Measurements from ENCODE around the gene ZBTB20.

Gene ZBTB20

DNA sequence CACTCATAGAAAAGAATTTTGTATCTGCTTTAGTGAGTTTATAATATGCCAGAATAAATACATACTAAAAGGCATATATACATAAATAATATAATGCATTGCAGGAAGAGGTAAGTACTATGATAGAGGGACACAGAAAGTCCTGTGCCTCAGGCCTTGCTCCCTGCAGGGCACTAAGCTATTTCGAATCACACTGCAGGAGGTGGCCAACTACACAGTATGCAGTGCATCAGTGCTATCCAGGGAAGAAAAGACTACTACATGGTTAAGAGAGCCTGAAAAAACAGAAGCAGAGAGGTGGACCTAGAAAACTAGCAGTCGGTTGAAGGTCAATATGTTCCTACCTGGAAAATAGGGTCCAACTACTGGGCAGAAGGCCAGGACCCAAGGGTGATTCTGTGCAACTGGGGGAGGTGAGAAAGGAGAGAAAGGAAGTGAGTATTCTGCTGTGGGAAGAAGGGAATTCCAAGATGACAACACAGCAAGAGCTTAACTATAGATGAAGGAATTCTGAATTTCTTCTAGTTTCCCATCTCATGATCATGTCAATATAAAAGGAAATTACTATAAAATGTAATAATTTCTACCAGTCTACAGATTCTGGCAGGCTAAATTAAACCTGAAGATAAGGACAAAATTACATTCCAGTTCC, 218.0 kb downstream of the ZBTB20 start:
- DNase-seq (ENCODE audit: low read depth in 3 of 3), result no peak

DNA sequence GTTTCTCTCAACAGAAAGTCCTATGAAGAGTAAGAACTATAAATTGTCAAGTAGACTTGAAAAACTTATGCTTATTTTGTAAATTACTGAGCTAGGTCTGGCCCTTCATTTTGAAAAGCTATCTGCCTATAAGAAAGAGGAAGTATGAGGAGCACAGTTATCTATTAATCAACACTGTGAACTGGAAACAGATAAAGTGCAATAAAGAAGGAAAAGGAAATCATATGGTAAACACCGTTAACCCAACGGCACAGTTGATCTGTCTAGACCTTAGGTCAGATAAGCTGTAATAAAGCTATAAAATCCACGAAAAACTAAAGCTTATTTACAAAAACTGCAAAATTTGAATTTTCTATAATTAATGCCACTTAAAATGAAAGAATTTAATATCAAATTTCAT, 242.5 kb downstream of the ZBTB20 start:
- no peak for DNase-seq (ENCODE audit: low read depth in 3 of 3)

DNA sequence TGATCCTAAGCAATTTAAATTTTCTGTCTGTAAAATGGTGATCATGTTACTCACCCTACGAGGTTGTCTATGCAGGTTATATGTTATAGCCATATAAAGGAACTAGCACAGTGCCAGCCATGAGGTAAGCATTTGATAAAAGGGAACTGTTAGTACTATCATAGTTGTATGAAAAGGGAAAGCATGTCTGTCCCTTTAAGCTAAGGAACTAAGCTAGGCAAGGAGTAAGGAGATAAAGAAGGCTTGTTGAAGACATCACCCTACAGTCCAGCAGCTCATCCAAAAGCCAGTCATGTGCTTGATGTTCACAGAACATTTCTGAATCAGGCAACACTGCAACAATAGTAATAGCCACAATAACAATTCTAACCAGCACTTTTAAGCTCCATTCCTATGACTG, 243.9 kb downstream of the ZBTB20 start:
- DNase-seq (ENCODE audit: low read depth in 3 of 3), result no peak

DNA sequence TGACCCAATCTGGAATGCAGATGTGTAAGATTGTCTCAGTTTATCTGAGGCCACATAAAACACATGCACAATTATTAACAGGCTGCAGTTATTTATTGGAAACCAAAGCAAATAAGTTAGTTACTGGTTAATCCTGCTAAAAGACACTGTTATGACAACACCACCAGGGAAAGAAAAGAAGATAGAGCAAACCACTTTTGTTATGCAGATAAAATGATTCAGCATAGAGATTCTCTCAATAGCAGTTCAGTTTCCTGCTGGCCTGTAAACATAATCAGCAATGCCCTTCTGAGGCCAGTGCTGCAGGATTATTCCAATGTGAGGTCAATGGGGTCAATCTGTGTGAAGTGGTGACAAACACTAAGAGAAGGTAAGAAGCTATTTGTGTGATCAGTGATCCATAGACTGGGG, 244.4 kb downstream of the ZBTB20 start:
- no peak for DNase-seq (ENCODE audit: low read depth in 3 of 3)

DNA sequence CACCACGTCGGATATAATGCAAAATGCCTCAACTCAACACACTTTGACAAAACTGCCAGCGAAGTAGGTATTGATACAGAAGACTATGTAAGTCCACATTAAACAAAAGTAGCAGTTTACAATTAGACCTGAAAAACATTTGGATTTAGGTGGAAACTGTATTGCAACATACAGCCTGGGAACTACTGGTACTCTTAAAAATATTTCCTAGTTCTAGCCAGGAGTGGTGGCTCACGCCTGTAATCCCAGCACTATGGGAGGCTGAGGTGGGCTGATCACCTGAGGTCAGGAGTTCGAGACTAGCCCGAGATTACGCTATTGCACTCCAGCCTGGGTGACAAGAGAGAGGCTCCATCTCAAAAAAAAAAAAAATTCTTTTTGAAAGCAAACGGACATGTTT, 246.2 kb downstream of the ZBTB20 start:
- no peak for DNase-seq (ENCODE audit: low read depth in 3 of 3)

DNA sequence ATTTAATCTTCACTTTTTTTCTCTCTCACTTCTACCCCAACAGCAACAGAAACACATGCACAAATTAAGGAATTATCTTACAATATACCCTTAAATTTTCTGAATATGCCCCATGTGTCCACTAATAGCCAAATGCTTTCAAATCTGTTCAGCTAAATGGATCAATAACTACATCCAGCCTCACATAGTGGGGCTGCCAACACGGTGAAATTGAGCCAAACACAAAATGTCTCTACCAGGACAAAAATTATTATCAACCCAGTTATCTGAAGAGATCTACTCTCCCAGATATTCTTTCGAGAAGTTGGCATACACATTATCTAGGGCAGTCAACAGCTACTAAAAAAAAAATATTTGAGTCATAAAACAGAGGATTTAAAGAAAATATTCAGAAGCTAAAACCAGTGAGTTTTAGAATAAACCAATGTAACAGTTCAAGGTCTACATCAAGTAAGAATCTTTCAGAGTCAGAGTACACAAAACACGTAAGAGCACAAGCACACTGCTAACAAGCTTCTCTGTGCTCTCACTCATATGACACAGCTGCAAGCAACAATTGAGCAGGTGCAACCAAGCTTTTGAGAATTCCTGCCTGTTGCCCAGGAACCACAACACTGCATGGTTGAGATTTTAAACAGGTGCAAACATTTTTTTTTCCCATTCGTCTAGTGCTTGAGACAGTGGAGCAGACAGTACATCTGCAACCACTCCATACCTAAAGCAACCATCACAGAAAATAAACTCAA, 247.7 kb downstream of the ZBTB20 start:
- no peak for DNase-seq (ENCODE audit: low read depth in 3 of 3)

DNA sequence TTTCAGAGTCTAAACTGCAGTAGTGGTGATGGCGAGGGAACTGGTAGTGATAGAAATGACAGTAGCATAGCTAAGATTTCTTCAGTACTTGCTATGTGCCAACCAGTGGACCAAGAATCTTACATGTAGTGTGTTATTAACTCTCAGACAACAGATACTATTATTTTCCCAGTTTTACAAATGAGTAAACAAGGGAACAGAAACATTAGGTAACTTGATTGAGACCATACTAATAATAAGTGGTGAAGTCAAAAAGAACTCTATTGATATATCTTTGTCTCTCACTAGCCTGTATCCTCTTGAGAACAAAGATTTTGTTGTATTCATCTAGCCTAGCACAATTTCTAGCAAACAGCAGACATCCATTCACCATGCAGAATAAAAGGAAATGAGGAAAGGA, 250.1 kb downstream of the ZBTB20 start:
- no peak for DNase-seq (ENCODE audit: low read depth in 3 of 3)

DNA sequence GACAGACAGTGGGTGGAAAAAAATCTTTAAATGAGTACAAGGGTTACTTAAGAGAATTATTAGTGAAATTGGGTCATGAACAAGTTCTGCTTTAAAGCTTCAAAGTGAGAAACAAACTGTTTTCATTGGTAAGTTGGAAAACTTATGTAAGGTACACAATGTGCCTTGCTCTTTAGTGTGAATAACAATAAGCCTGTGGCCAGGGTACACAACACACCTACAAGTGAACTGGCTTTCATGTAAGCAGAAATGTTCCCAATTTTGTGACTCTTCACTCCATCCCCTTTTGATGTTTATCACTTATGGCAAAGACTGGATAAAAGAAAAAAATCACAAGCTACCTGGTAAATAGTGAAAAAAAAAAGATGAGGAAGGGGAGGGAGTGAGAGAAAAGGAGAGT, 253.7 kb downstream of the ZBTB20 start:
- DNase-seq (ENCODE audit: low read depth in 3 of 3), result no peak

DNA sequence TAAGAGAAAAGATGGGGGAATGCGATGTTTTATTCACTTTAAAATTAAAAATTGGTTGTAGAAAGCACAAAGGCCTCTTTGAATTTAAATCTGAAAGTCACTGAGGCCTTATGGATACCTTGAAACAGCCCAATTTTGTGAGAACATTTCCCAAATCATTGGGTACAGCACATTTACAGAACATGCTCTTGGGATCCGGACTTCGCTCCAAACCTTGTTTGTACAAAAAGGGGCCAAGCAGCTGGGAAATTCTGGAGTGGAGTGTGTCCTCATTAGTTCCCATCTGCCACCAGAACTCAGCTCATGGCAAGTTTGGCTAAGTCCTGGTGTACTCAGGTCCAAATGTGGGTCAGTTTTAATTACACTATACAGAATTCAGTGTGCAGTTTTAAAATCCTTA, 254.2 kb downstream of the ZBTB20 start:
- DNase-seq (ENCODE audit: low read depth in 3 of 3), result no peak

DNA sequence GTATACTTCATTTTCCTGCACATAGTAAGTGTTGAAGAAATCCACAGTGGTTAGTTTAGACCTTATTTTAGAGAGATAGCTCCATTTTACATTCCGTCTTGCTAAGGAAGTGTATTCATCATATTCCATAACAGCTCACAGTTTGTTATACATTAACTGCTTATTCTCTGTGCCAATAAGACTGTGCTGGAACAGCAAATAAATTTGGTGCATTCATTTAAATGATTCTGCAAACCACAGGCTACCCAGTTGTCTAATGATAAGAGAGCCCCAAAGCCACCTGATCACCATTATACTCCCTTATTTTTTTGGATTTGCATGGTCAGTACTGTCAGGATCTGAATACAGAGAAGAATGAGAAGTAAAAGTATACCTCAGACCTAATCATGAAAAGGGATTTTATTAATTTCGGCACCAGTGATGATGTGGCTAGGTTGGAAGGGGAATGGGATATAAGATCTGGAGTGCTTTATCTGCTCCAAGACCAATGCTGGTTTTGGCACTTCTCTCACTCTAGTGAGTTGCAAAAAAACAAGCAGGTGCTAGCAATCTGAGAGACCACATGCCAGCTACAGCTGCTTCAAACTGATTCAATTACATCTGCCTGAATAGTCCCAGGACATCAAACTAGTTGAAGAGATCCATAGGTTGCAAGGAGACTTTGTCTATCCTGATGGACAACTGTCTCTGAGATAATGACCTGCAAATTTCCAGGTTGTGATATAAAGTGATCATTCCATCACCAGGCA, 254.8 kb downstream of the ZBTB20 start:
- no peak for DNase-seq (ENCODE audit: low read depth in 3 of 3)

DNA sequence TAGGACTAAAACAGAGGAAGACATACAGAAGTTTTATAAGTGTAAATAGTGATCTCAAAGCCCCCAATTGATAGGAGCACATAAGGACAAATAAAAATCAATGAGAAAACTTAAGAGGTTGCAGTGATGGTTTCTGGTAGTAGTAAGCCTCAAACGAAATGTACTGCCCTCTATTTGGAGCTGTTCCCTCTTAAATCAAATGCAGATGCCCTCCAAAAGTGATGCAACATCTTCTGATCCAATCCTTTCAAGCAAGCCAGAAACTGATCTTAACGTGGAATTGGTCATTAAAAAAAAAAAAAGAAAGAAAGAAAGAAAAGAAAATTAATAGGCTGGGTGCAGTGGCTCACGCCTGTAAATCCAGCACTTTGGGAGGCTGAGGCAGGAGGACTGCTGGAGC, 259.3 kb downstream of the ZBTB20 start:
- DNase-seq (ENCODE audit: low read depth in 3 of 3), result no peak

DNA sequence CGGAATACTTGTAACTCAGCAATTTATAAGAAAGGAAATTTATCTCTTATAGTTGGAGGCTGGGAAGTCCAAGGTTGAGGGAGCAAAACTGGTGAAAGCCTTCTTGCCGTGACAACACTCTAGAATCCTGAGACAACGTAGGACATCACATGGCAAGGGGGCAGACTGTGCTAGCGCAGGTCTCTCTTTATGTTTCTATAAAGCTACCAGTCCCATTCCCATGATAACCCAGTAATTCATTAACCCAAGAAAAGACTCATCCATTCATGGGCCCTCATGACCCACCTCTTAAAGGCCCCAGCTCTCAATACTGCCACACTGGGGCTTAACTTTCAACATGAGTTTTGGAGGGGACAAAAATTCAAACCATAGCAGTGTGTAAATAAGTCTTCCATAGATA, 260.2 kb downstream of the ZBTB20 start:
- DNase-seq (ENCODE audit: low read depth in 3 of 3), result no peak

DNA sequence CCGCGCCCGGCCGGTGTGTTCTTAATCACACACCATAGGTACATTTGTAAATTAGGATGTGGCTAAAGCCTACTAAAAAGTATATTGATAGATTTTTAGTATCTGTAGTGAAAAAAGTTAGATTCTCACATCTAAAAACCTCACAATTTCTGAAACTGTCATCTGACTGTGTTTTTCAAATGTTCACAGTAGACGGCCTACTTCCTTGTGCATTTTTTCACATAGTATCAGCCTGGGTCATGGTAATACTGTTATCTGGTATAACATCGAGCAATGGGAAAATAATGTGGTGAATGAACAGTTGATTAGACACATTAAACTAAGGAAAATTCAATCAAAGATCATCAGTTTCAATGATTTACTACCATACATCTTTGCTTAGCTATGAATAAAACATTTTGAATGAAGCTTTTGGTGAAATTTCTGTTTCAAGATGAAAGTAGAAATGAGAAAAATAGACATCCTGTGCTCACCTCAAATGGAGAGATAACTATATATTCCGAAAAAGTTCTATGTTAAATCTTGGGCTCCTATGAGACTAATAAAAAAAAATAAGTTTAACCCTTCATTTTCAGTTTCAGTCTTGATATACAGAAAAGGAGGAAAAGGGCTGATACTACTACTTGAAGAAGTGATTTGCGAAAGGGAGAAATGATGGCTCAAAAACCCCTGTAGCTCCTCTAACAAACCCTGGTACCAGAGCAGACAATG, 262.7 kb downstream of the ZBTB20 start:
- DNase-seq (ENCODE audit: low read depth in 3 of 3), result no peak

DNA sequence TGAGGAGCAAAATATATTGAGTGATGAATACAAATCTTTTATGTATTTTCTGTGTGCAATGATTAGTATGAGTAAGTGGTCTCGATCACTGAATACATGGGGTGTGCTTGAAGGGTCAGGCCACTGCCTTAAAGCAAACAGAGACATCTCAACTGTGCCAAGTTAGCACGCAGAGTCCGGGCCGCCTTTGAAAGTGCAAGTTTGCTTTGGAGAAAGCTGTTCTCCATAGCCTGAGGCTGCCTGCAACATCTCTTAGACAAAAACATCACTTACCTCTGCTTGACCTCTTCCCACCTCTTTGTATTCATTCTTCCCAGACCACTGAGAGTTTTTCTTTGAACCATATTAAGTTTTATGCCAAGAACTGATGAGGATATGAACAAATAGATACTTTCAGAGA, 267.0 kb downstream of the ZBTB20 start:
- no peak for DNase-seq (ENCODE audit: low read depth in 3 of 3)

DNA sequence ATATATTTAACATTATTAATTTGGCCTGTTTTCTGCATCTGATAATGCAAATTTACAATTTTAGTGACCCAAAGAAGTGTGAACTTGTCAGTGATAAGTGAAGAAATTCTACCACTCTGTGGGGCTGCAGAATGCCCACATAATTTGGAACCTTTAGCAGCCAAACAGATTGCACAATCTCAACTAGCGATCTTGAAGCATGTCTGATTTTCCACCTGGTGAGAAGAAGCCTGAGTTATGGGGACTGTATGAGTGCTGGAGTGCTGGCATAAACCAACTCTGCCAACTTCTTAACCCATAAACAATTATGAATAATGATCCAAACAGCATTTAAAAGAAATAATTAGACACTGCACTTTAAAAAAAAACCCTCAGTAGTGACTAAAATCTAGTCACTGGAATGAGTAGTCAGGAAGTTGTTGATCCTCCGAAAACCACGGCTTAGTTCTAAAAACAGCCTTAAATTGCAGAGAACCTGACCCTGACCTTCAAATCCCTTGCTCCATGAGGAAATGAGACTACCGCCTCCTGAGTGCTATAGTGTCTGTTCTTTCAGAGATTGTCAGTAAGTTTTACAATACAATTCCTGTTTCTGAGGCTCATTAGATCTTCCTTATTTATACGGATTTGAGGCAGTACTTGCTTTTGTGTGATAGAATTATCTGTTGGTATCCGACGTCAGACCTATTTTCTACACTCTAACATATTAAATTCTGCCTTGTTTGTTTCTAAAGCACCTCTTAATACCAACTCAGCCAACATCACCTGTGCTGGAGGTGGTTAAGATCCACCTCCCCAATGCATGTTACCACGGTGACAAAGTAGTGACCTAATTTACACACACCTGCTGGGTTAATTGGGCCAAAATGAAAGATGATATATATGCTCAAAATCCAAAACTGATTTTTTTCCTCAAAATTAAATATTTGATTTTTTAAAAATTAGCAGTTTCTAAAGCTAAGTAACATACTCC, 267.7 kb downstream of the ZBTB20 start:
- no peak for DNase-seq (ENCODE audit: low read depth in 3 of 3)

DNA sequence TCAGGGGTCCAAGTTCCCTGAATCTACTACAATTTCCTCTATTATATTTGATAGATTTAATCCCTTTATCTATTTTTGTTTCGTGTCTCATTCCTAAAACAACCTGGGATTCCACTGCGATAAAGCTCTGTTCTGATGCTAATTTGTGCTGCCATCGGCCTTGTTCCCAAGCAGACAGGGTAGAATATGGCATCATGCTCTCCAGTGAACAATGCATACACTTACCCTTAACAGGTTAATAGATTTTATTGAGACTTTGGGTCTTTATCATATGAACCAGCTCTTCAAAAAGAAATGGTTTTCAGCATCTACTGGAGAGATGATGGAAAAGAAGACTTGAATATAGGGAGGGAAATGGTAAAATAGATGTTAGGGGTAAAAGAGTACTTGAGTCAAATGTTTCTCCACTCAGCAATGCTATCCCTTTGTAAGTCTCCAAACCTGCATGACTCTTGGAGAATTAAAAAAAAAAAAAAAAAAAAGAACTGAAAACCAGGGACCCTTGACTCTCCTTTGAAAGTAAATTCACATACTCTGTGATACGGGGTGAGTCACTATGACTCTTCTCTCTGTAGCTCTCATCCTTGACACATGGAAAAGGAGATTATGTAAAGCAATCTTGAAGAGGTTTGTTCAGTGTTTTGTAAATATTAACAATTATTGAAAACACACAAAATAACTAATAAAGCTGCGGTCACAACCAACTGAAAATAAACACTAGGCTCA, 268.8 kb downstream of the ZBTB20 start:
- no peak for DNase-seq (ENCODE audit: low read depth in 3 of 3)

DNA sequence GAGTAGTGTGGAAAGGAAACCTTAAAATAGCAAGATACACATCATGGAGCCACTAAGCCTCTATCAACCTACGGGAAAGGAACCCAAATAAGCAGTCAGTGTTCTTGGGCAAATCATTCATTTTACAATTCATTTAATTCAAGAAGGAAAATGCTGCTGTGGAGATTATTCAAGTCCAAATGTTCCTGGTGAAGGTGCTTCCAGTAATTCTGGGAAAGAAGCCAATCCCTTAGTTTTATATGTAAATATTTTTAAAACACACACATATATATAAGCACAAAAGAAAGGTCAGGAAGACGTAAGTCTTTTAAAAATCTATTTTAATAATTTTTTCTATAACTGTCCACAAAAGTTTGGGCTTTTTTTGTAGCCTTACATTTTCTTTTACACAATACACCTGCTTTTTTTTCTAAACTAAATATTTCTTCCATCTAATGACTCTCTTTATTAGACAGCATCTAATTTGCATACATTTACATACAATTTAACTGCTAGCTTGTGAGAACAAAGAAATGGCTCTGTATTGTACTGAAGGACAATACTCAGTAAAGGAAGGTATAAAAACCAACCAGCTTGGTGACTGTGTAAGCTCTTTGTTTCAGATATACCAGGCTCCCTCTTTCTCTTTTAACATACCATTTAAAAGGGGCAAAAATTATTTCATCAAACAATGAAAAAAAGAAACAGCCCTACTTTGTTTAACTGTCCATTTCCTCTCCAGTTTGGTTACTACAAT, 269.5 kb downstream of the ZBTB20 start:
- DNase-seq (ENCODE audit: low read depth in 3 of 3), result no peak

DNA sequence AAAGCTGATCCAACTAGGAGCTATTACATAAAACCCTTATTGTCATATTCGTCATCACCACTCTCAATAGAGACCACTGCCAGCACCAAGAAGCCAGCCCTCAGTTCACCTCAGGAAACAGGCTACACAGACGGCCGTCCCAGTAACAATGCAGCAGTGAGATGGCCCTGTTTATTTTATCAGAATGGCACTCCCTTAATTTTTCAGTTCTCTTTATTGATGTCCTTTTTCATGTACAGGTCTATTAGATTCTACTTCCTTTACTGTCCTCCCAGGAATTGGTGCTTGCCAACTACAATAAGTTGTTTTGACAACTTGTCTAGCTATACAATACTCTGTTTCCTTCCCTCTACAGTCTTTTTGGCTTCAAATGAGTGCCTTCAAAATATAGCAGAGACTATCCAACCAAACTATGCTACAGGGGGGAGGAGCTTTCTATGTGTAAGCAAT, 272.5 kb downstream of the ZBTB20 start:
- no peak for DNase-seq (ENCODE audit: low read depth in 3 of 3)

DNA sequence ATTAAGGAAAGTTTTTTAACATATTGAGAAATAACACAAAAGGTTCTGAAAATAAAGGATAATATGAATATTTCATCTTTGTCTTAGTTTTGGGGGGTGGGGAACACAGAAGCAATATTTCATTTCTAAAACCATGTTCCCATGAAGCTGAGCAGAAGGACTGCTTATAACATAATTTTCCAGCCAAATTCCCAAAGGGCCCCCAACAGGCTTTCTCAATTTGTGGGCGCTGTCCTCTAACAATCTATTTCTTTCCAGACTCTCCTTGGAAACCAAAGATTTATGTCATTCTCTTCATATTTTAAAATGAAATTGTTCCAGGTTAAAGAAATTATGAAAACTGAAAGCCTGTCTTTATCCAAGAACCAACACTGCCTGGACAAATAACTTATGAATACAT, 273.5 kb downstream of the ZBTB20 start:
- DNase-seq (ENCODE audit: low read depth in 3 of 3), result no peak

DNA sequence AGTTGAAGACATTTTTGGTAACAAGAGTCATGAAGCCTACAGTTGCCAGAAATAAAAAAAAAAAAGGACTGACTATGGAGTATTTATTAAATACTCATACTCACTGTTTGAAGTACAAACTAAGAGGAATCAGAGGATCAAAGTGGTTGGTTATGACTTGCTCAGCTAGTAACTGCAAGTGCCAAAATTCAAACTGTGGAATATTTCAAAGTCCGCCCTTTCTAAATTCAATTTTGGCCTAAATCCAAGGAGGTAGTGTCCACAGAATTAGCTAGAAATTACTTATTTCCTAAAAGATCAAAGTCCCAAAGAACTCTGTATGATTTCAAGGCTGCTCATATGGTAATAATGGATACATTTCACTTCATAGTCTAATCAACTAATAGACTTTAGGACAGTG, 274.5 kb downstream of the ZBTB20 start:
- no peak for DNase-seq (ENCODE audit: low read depth in 3 of 3)

Measured in stimulated activated CD4-positive, alpha-beta T cell treated with anti-CD3 and anti-CD28 coated beads, TNF-alpha, amount 100 ng/mL, for 48 hours (primary cell).